ENCODE data around the gene CXCL14. TPM values are rescaled to one million over a fixed set of nuclear protein-coding genes. Genes with fewer than 3 reads are reported as not detected.

The CXCL14 gene
- total RNA-seq, 2 experiments from 2014 or later, result not detected

GRCh38 chr5:135555530-135555929 is 23.3 kb downstream of the CXCL14 start:
- Mint-ChIP-seq H3K9me3 (no peaks in the 10 kb centered on the region), H3K27me3 (peaks cover 31% of the 10 kb centered on the region), H3K4me3 (no peak overlapping the region), H3K27ac (no peak overlapping the region), H3K36me3 (no peaks in the 10 kb centered on the region), H3K4me1 (no peaks in the 10 kb centered on the region)
- DNase-seq (no peak), ATAC-seq (ENCODE audit: low read depth) (no peak)
- POLR2A ChIA-PET, result no interaction called here

GRCh38 chr5:135553688-135554462 is 24.9 kb downstream of the CXCL14 start:
- Mint-ChIP-seq H3K27me3 (peaks cover 37% of the 10 kb centered on the region), H3K4me1 (no peaks in the 10 kb centered on the region), H3K36me3 (no peaks in the 10 kb centered on the region), H3K4me3 (no peak overlapping the region), H3K27ac (no peak overlapping the region), H3K9me3 (no peaks in the 10 kb centered on the region)
- ATAC-seq (ENCODE audit: low read depth), result no peak
- DNase-seq, result no peak
- POLR2A ChIA-PET, result interaction anchor here (0.6 kb wide), 1 partner anchor 91 kb away, joined by 6 read pairs; no protein-coding TSS in a partner anchor

DNA sequence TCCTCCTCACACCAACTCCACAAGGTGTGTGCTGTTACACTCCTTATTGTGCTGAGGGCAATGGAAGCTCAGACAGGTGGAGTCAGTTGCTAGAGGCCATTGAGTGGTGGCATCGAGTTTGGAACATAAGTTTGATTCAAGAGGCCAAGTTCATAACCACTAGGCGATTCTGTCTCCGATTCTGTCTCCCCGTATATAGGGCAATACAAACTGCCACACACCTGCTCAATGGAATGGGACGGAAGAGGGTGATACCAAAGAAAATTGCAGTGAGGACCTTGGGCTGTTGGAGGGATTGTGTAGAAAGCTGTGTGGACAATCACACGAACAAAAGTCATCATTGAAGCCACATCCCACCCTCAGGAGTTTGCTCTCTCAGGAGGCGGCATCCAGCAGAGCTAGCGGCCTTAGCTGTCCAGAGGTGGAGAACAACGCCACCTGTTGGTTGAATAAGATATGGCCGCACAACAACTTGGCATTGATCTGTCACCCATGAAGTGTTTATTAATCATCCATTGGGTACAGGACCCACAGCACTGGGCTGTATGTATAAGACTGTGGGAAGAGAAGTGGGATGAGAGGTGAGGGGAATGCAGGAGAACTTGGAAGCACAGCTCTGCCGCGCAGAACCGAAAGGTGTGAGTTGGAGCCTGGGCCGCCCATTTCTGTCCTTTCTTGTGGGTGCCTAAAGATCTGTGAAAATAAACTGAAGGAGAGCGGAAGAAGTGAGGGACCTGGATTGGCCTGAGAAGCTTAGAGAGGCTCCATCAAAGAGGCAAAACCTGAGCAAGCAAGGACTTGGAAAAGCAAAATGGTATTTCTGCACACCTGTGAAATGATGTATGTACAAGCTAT is 27.0 kb downstream of the CXCL14 start:
- no peaks in the 10 kb centered on the region for H3K9me3 Mint-ChIP-seq
- no peak overlapping the region for H3K27ac Mint-ChIP-seq
- POLR2A ChIA-PET, result interaction anchor here (1.3 kb wide), 1 partner anchor 86 kb away, joined by 4 read pairs; no protein-coding TSS in a partner anchor
- peaks cover 47% of the 10 kb centered on the region for H3K27me3 Mint-ChIP-seq
- no peak overlapping the region for H3K4me3 Mint-ChIP-seq
- DNase-seq (peak; percentile 49), ATAC-seq (ENCODE audit: low read depth) (peak; percentile 76)
- no peaks in the 10 kb centered on the region for H3K4me1 Mint-ChIP-seq
- H3K36me3 Mint-ChIP-seq, result no peaks in the 10 kb centered on the region

DNA sequence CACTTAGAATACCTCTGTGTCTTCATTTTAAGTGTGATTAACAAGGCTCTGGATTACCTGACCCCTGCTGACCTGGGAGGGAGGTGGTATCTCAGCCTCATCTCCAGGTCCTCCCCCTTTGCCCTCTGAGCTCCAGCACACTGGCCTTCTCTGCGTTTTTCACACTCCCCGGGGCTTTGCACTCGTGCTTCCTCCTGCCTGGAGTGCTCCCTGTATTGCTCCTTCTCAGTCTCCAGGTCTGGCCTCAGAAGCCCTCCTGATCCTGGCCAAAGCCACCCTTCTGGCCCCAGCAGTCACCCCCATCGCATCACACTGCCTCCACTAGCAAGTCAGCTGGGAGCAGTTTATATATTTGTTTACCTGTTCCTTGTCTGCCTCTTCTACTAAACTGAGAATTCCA is 29.4 kb downstream of the CXCL14 start:
- no peaks in the 10 kb centered on the region for H3K4me1 Mint-ChIP-seq
- ATAC-seq (ENCODE audit: low read depth), result no peak
- peaks cover 57% of the 10 kb centered on the region for H3K27me3 Mint-ChIP-seq
- H3K9me3 Mint-ChIP-seq, result no peaks in the 10 kb centered on the region
- no peaks in the 10 kb centered on the region for H3K36me3 Mint-ChIP-seq
- no peak for DNase-seq
- POLR2A ChIA-PET, result no interaction called here
- no peak overlapping the region for H3K4me3 Mint-ChIP-seq
- no peak overlapping the region for H3K27ac Mint-ChIP-seq

DNA sequence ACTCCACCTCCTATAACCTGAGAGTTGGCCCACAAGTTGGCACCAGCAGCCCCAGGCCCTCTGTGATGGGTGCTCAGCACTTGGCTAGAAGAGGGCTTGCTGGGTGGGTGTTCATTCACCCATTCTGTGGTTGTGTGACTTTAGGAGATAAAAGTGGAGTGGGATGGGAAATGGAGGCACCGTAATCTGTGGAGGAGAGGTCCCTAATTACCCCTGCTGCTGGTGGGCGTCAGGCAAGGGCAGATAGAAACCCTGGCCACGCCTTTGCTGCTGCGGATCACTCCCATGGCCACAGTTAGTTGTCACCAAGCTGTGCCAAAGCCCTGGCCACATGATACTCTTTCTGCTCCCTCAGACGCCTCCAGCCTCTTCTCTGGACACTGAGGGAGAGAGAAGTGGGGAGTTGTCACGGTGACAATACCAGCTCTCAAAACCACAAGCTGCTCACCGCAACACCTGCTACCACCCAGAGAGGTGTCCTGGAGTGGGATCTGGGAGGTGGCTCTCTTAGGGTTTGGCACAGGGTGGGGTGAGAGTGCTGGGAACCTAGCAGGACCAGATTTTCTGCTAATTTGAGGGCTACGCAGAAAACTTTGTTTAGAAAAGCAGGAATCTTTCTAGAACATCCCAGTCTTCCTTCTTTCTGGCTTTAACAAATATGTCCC is 31.1 kb downstream of the CXCL14 start:
- DNase-seq, result no peak
- Mint-ChIP-seq H3K9me3 (no peaks in the 10 kb centered on the region), H3K27ac (no peak overlapping the region), H3K4me1 (peaks cover 4% of the 10 kb centered on the region), H3K27me3 (peaks cover 69% of the 10 kb centered on the region), H3K36me3 (no peaks in the 10 kb centered on the region), H3K4me3 (no peak overlapping the region)
- POLR2A ChIA-PET, result no interaction called here
- no peak for ATAC-seq (ENCODE audit: low read depth)

DNA sequence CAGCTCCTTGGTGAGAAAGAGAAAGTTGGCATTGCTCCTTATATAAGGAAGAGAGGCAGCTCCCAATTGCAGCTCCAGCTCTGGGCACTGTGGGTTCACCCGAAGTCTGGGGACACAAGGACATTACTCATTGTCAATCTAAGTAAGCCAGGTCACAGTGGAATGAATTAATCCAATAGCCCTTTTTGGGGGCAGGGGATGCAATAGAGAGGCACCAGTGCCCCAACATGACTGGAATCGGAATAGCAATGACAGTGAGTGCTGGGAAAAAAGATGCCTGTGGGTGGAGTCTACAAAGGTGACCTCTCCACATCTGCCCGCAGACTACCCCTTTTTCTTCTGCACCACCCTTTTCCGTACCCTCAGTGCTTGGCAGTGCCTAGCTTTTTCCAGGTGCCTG is 31.9 kb downstream of the CXCL14 start:
- H3K4me1 Mint-ChIP-seq, result peaks cover 4% of the 10 kb centered on the region
- no peaks in the 10 kb centered on the region for H3K36me3 Mint-ChIP-seq
- no peaks in the 10 kb centered on the region for H3K9me3 Mint-ChIP-seq
- DNase-seq (no peak), ATAC-seq (ENCODE audit: low read depth) (no peak)
- H3K27ac Mint-ChIP-seq, result no peak overlapping the region
- H3K4me3 Mint-ChIP-seq, result no peak overlapping the region
- peaks cover 75% of the 10 kb centered on the region for H3K27me3 Mint-ChIP-seq
- POLR2A ChIA-PET, result no interaction called here

- POLR2A ChIA-PET, result no interaction called here
- no peaks in the 10 kb centered on the region for H3K36me3 Mint-ChIP-seq
- H3K9me3 Mint-ChIP-seq, result no peaks in the 10 kb centered on the region
- ATAC-seq (ENCODE audit: low read depth) (no peak), DNase-seq (no peak)
- peaks cover 81% of the 10 kb centered on the region for H3K27me3 Mint-ChIP-seq
- no peak overlapping the region for H3K27ac Mint-ChIP-seq
- peaks cover 4% of the 10 kb centered on the region for H3K4me1 Mint-ChIP-seq
- no peak overlapping the region for H3K4me3 Mint-ChIP-seq
Observed at GRCh38 chr5:135546101-135546500, 32.7 kb downstream of the CXCL14 start.

DNA sequence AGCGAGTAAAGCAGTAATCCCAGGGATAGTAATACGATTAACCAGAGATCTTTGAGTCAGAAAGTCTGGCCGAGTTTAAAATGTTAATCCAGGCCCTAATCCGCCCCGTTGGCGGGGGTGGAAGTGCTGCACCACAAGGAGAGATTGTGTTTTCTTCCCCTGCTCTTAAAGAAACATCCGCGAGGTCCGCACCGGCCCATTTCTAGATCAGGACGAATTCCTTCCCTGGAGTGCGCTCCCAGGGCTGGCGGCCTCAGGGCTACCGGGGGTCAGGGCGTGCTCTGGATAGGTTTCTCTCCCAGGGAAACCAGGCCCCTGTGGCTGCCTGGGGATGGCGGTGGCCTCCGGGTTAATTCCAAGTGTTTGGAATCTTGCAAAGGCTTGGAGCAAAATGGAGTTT is 33.7 kb downstream of the CXCL14 start:
- H3K36me3 Mint-ChIP-seq, result no peaks in the 10 kb centered on the region
- DNase-seq (no peak), ATAC-seq (ENCODE audit: low read depth) (no peak)
- H3K9me3 Mint-ChIP-seq, result no peaks in the 10 kb centered on the region
- H3K27ac Mint-ChIP-seq, result no peak overlapping the region
- H3K27me3 Mint-ChIP-seq, result peaks cover 85% of the 10 kb centered on the region
- H3K4me1 Mint-ChIP-seq, result peaks cover 4% of the 10 kb centered on the region
- POLR2A ChIA-PET, result no interaction called here
- H3K4me3 Mint-ChIP-seq, result no peak overlapping the region

- Mint-ChIP-seq H3K4me3 (peak overlapping the region; percentile 80), H3K27me3 (peaks cover 83% of the 10 kb centered on the region), H3K36me3 (no peaks in the 10 kb centered on the region), H3K9me3 (no peaks in the 10 kb centered on the region), H3K4me1 (peaks cover 4% of the 10 kb centered on the region), H3K27ac (no peak overlapping the region)
- peak; percentile 41 for DNase-seq
- POLR2A ChIA-PET, result no interaction called here
- peak; percentile 13 for ATAC-seq (ENCODE audit: low read depth)
Observed at GRCh38 chr5:135543485-135544304, 35.1 kb downstream of the CXCL14 start.

DNA sequence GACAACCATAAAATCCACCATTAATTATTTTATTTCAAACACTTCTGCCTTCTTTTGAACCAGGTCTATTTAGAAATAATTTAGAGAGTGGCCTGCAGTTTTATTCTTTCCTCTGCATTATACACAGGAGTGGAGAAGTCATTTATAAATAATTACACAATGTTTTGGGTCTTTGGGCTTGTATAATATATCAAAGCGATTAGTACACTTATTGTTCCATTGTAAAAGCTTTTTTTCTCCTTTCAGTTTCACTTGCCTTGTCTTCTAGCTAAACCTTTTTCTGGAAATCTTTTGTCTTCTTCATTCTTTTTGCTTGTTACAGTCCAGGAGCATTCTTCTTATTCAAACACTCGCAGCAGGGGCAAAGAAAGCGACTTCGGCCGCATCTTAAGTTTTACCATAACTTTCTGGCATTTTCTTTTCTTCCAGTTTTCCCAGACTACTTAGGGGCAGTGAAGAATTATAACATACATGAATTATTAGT is 35.7 kb downstream of the CXCL14 start:
- Mint-ChIP-seq H3K4me3 (peak overlapping the region; percentile 56), H3K36me3 (no peaks in the 10 kb centered on the region), H3K4me1 (peaks cover 4% of the 10 kb centered on the region), H3K27me3 (peaks cover 85% of the 10 kb centered on the region), H3K9me3 (no peaks in the 10 kb centered on the region), H3K27ac (no peak overlapping the region)
- ATAC-seq (ENCODE audit: low read depth), result no peak
- no peak for DNase-seq
- POLR2A ChIA-PET, result no interaction called here

DNA sequence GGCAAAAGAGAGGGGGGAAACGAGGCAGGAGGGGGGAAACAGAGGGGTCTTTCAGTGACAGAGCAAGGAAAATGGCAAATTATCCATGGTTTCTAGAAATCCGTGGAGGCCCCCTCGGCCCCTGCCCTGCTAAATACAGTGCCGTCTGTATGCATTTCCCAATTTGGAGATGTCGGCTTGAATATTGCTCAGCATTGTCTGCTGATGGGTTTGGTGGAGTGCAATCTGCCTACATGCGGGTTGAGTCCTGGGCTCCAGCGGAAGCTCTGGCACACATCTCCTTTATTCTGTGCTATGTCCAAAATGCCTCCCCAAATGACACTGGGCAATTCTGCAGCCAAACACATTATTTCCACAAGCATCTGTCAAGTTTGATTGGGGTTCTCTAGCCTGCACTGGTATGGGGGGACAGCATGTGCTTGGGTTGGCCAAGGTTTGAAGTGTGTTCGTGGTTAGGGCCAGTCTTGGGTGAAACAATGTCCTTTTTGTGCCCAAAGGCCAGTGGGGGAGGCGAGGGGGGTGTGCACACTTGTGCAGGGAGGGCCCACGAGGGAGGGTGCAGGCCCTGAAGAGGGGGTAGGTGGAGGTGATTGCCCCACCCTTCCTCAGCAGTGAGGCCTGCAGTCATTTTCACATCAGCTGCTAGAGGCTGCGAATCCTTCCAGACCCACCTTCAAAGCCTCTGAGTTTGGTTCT is 36.8 kb downstream of the CXCL14 start:
- H3K27me3 Mint-ChIP-seq, result peaks cover 89% of the 10 kb centered on the region
- DNase-seq, result no peak
- no peak for ATAC-seq (ENCODE audit: low read depth)
- no peak overlapping the region for H3K27ac Mint-ChIP-seq
- H3K4me1 Mint-ChIP-seq, result peaks cover 4% of the 10 kb centered on the region
- no peaks in the 10 kb centered on the region for H3K36me3 Mint-ChIP-seq
- POLR2A ChIA-PET, result no interaction called here
- no peak overlapping the region for H3K4me3 Mint-ChIP-seq
- no peaks in the 10 kb centered on the region for H3K9me3 Mint-ChIP-seq

DNA sequence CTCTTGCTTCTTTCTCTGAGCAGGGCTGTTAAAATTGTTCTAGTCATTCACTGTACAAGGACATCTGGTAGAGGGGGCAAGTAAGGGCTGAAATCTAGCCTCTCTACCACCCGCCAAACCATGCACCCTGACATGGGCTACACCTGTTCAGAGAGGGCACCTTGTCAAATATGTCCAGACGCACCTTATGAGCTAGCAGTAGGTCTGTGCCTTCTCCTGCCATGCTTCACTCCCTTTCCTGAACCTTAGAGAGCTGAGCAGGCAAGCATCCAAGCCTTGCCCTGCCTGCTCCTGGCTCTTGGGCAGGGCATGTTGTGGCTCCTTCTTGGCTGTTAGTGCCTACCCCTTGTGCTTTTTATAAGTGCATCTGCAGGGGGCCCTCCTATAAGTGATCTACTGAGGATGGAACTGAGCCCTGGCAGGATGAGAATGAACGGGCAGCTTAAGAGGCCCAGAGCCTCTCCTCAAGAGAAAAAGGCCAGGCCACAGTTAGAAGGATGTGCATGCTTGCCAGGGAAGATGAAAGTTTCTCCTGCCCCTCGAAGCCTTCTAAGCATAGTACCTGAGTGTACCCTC is 39.3 kb downstream of the CXCL14 start:
- DNase-seq, result no peak
- H3K27ac Mint-ChIP-seq, result no peak overlapping the region
- no peak for ATAC-seq (ENCODE audit: low read depth)
- H3K36me3 Mint-ChIP-seq, result no peaks in the 10 kb centered on the region
- H3K4me1 Mint-ChIP-seq, result peaks cover 6% of the 10 kb centered on the region
- no peaks in the 10 kb centered on the region for H3K9me3 Mint-ChIP-seq
- H3K27me3 Mint-ChIP-seq, result peaks cover 87% of the 10 kb centered on the region
- POLR2A ChIA-PET, result no interaction called here
- H3K4me3 Mint-ChIP-seq, result no peak overlapping the region

All from activated naive CD8-positive, alpha-beta T cell treated with anti-CD3 and anti-CD28 coated beads, Interleukin-2, amount 10 ng/mL, durations not matched to agents 7 days and 5 days (primary cell).